Mucosa of descending colon (tissue), 3 donors: ENCODE data around the gene ESPN. TPM values are rescaled to one million over a fixed set of nuclear protein-coding genes. Genes with fewer than 3 reads are reported as not detected.
A peak's percentile ranks its signal among the peaks of the same experiment; 100 is the strongest.
"Not testable (repeated sequence)": the region's sequence is repeated elsewhere in the genome, so short reads cannot be mapped to it uniquely, and the experiment has no call there.

Experiments used
- ATAC-seq: fragments of 200-7000 bp; cut with Tn5 transposase; one replicate; pipeline ENCODE4 v1.9.1; 2020; ENCODE audit warnings: mild to moderate bottlenecking, moderate library complexity
- DNase-seq, 3 donors: peaks; one replicate each; pipeline ENCODE4 v3.0.0-alpha.2; 2020
- H3K36me3 ChIP-seq: fragments of 200-600 bp; one replicate; pipeline ENCODE4 v1.8.0; 2021; ENCODE audit warnings: low read depth, mild to moderate bottlenecking
- H3K4me1 ChIP-seq: fragments of 200-600 bp; one replicate; pipeline ENCODE4 v1.8.0; 2021; ENCODE audit warnings: low read depth, mild to moderate bottlenecking
- H3K4me3 ChIP-seq: fragments of 200-600 bp; one replicate; pipeline ENCODE4 v1.8.0; 2021; ENCODE audit warnings: mild to moderate bottlenecking
- H3K9me3 ChIP-seq: fragments of 200-600 bp; one replicate; pipeline ENCODE4 v1.8.0; 2021; ENCODE audit warnings: mild to moderate bottlenecking
- intact Hi-C, 2 donors: fragments of 100-400 bp; cut with DNase I in 1 of 2; cut with micrococcal nuclease in 1 of 2; formaldehyde crosslinking; loops; one replicate each; pipeline versions ENCODE4 v1.11.0 to v1.11.1; 2022; cut with DNase I, micrococcal nuclease
- total RNA-seq, 3 donors: library from RNA; stranded (reverse); fragmentation: NEBNext Ultra II Directional in 2 of 3; extraction: Animal tissue kit (Norgen Biotek cat#: 25700) in 2 of 3; gene quantifications; one replicate each; pipeline versions ENCODE4 v1.2.1 to v1.2.4, GENCODE V29; 2021 to 2023
- TF ChIP-seq, protein P1 (sequence below): fragments of 200-600 bp; IDR thresholded peaks from one replicate; pipeline ENCODE4 v1.8.0; 2022; ENCODE audit warnings: antibody characterized with exemption, mild to moderate bottlenecking
- donor health status: DM: no; HTN: no; CAD: no; lungs with moderate emphysema.
- donor health status: DM: no; HTN: no; CAD: no.
- donor health status: DM: no; HTN: yes; CAD: no.

ESPN gene
- total RNA-seq, 3 donors from 2014 or later, result 65.7 to 137 (median 124) TPM

GRCh38 chr1:6426972-6427350 lies 2.4 kb downstream of the ESPN start:
- intact Hi-C loops, result no loop called here
- no peaks in the 10 kb centered on the region for H3K9me3 ChIP-seq
- H3K4me3 ChIP-seq, result no peak overlapping the region
- no peak for DNase-seq
- TF ChIP-seq, protein P1, sequence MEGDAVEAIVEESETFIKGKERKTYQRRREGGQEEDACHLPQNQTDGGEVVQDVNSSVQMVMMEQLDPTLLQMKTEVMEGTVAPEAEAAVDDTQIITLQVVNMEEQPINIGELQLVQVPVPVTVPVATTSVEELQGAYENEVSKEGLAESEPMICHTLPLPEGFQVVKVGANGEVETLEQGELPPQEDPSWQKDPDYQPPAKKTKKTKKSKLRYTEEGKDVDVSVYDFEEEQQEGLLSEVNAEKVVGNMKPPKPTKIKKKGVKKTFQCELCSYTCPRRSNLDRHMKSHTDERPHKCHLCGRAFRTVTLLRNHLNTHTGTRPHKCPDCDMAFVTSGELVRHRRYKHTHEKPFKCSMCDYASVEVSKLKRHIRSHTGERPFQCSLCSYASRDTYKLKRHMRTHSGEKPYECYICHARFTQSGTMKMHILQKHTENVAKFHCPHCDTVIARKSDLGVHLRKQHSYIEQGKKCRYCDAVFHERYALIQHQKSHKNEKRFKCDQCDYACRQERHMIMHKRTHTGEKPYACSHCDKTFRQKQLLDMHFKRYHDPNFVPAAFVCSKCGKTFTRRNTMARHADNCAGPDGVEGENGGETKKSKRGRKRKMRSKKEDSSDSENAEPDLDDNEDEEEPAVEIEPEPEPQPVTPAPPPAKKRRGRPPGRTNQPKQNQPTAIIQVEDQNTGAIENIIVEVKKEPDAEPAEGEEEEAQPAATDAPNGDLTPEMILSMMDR, result no peak
- ATAC-seq, result no peak
- H3K4me1 ChIP-seq, result peaks cover 33% of the 10 kb centered on the region
- H3K36me3 ChIP-seq, result no peaks in the 10 kb centered on the region

- peak; percentile 75 for ATAC-seq
- TF ChIP-seq, protein P1, result no peak
Observed at GRCh38 chr1:6427441-6428390, 3.1 kb downstream of the ESPN start.

GRCh38 chr1:6428453-6428852 lies 3.9 kb downstream of the ESPN start:
- DNase-seq, H3K9me3 ChIP-seq, H3K36me3 ChIP-seq, ATAC-seq, intact Hi-C loops, H3K4me3 ChIP-seq: not testable (repeated sequence)
- H3K4me1 ChIP-seq, result peaks cover 33% of the 10 kb centered on the region

More at GRCh38 chr1:6427441-6428390, 3.1 kb downstream of the ESPN start:
- H3K4me3 ChIP-seq, result no peak overlapping the region
- H3K9me3 ChIP-seq, result no peaks in the 10 kb centered on the region
- peak; percentile 77 to 82 (median 78) for DNase-seq
- intact Hi-C loops, result no loop called here
- H3K4me1 ChIP-seq, result peaks cover 33% of the 10 kb centered on the region
- no peaks in the 10 kb centered on the region for H3K36me3 ChIP-seq

- H3K9me3 ChIP-seq, intact Hi-C loops, H3K36me3 ChIP-seq: not testable (repeated sequence)
Observed at GRCh38 chr1:6429660-6430411, 5.3 kb downstream of the ESPN start.

GRCh38 chr1:6431645-6432579 lies 7.3 kb downstream of the ESPN start:
- H3K9me3 ChIP-seq, DNase-seq, intact Hi-C loops, ATAC-seq, H3K4me3 ChIP-seq, H3K36me3 ChIP-seq: not testable (repeated sequence)
- H3K4me1 ChIP-seq, result peaks cover 14% of the 10 kb centered on the region

More at GRCh38 chr1:6429660-6430411, 5.3 kb downstream of the ESPN start:
- DNase-seq, ATAC-seq, H3K4me3 ChIP-seq: not testable (repeated sequence)
- peaks cover 23% of the 10 kb centered on the region for H3K4me1 ChIP-seq

DNA sequence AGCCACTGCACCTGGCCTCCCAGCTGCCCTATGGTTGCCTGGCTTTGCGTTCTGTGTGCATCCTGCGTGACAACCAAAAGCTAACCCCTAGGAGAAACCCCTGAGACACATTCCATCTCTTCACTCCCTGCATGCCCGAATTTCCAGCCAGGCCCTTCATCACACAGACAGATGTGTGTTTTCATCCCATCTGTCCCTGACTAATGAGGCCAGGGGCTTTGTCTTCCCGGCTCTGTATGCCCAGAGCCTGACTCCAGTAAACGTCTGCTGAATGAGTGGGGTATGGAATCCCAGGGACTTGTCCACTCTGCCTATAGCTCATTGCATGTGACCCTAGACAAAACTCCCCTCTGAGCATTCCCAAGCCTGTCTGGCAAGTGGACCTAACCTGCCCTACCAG lies 9.6 kb downstream of the ESPN start:
- TF ChIP-seq, protein P1, result no peak
- no peak for DNase-seq
- H3K9me3 ChIP-seq, result no peaks in the 10 kb centered on the region

More for the DNA sequence above, 9.6 kb downstream of the ESPN start:
- no peak for ATAC-seq
- intact Hi-C loops, result no loop called here
- Histone ChIP-seq H3K4me3 (no peak overlapping the region), H3K4me1 (no peaks in the 10 kb centered on the region), H3K36me3 (no peaks in the 10 kb centered on the region)
